Mesothelial cell of epicardium (in vitro differentiated cells): ENCODE measurements around the gene TLCD3A. TPM values are rescaled to one million over a fixed set of nuclear protein-coding genes. Genes with fewer than 3 reads are reported as not detected.

Source experiments
- DNase-seq, 2 experiments: peaks; one replicate each; pipeline ENCODE4 v3.0.0; 2021; ENCODE audit warnings: low spot score in 2 of 2; ENCODE audit not compliant: unreplicated experiment in 2 of 2
- H3K27ac Mint-ChIP-seq: 2 replicates; pipeline ENCODE4 v1.8.0; 2021; ENCODE audit warnings: mixed read lengths
- H3K27me3 Mint-ChIP-seq: 2 replicates; pipeline ENCODE4 v1.8.0; 2021; ENCODE audit warnings: low read depth, mixed read lengths
- H3K36me3 Mint-ChIP-seq: 2 replicates; pipeline ENCODE4 v1.8.0; 2021; ENCODE audit warnings: mixed read lengths
- H3K4me1 Mint-ChIP-seq: 2 replicates; pipeline ENCODE4 v1.8.0; 2021; ENCODE audit warnings: mixed read lengths
- H3K4me3 Mint-ChIP-seq: 2 replicates; pipeline ENCODE4 v1.8.0; 2021; ENCODE audit warnings: mild to moderate bottlenecking, moderate library complexity, mixed read lengths
- H3K9me3 Mint-ChIP-seq: 2 replicates; pipeline ENCODE4 v1.8.0; 2021; ENCODE audit warnings: mixed read lengths
- total RNA-seq: library from RNA; stranded (reverse); gene quantifications from 3 replicates; pipeline ENCODE4 v1.2.1, GENCODE V29; 2021
- TF ChIP-seq, protein P1 (sequence below): fragments of 200-600 bp; sonication (generic); IDR thresholded peaks from one replicate; pipeline ENCODE4 v1.5.0; 2021; ENCODE audit warnings: antibody characterized with exemption; ENCODE audit not compliant: unreplicated experiment

TLCD3A gene
- total RNA-seq, 1 donor from 2014 or later: 27.7 TPM

- Mint-ChIP-seq H3K4me1 (peaks cover 1% of the 10 kb centered on the region), H3K36me3 (peaks cover 10% of the 10 kb centered on the region), H3K4me3 (no peak overlapping the region), H3K27ac (no peak overlapping the region), H3K27me3 (no peaks in the 10 kb centered on the region), H3K9me3 (no peaks in the 10 kb centered on the region)
- no peak for DNase-seq
- TF ChIP-seq, protein P1, sequence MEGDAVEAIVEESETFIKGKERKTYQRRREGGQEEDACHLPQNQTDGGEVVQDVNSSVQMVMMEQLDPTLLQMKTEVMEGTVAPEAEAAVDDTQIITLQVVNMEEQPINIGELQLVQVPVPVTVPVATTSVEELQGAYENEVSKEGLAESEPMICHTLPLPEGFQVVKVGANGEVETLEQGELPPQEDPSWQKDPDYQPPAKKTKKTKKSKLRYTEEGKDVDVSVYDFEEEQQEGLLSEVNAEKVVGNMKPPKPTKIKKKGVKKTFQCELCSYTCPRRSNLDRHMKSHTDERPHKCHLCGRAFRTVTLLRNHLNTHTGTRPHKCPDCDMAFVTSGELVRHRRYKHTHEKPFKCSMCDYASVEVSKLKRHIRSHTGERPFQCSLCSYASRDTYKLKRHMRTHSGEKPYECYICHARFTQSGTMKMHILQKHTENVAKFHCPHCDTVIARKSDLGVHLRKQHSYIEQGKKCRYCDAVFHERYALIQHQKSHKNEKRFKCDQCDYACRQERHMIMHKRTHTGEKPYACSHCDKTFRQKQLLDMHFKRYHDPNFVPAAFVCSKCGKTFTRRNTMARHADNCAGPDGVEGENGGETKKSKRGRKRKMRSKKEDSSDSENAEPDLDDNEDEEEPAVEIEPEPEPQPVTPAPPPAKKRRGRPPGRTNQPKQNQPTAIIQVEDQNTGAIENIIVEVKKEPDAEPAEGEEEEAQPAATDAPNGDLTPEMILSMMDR: no peak
Observed at GRCh38 chr17:704111-704864, 28.1 kb upstream of the TLCD3A start.

GRCh38 chr17:705011-705410 lies 27.4 kb upstream of the TLCD3A start:
- TF ChIP-seq, protein P1: no peak
- no peaks in the 10 kb centered on the region for H3K9me3 Mint-ChIP-seq
- peaks cover 13% of the 10 kb centered on the region for H3K36me3 Mint-ChIP-seq
- H3K27ac Mint-ChIP-seq: no peak overlapping the region
- peaks cover 1% of the 10 kb centered on the region for H3K4me1 Mint-ChIP-seq
- DNase-seq: no peak
- H3K4me3 Mint-ChIP-seq: no peak overlapping the region
- H3K27me3 Mint-ChIP-seq: no peaks in the 10 kb centered on the region

DNA sequence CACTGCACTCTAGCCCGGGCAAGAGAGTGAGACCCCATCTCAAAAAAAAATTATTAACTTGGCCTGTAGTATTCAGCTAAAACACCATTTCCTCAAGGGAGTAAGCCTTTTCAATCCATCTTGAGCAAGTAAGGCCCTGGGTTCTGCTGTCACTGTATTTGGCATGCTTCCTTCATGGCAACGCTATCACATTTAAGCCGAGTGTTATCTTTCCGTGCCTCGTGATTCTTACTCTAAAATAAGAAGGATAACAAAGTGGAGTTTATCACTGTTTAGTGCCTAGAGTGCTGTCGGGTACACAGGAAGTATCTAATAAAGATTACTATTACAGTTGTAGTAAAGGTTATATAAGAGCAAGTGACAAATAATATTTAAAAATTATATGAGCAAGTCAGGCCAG lies 26.5 kb upstream of the TLCD3A start:
- Mint-ChIP-seq H3K27me3 (no peaks in the 10 kb centered on the region), H3K9me3 (no peaks in the 10 kb centered on the region)

DNA sequence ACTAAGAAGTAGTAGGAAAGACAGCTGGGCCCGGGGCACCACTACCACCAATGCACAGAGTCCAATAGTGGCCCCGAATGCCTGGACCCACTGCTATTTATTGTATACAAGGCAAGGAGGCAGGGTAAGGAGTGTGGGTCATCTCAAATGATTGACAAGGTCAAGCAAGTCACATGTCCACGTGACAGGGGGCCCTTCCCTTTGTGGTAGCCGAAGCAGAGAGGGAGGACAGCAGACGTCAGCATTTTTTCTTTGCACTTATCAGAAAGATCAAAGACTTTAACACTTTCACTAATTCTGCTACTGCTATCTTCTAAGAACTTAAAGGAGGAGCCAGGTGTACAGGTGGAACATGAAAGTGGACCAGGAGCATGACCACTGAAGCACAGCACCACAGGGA lies 24.3 kb upstream of the TLCD3A start:
- TF ChIP-seq, protein P1: no peak
- no peak overlapping the region for H3K27ac Mint-ChIP-seq
- H3K27me3 Mint-ChIP-seq: no peaks in the 10 kb centered on the region
- no peaks in the 10 kb centered on the region for H3K9me3 Mint-ChIP-seq
- no peak overlapping the region for H3K4me3 Mint-ChIP-seq
- peaks cover 1% of the 10 kb centered on the region for H3K4me1 Mint-ChIP-seq
- peaks cover 15% of the 10 kb centered on the region for H3K36me3 Mint-ChIP-seq
- DNase-seq: no peak

More for the DNA sequence above, 26.5 kb upstream of the TLCD3A start:
- H3K27ac Mint-ChIP-seq: no peak overlapping the region
- no peak overlapping the region for H3K4me3 Mint-ChIP-seq
- peaks cover 1% of the 10 kb centered on the region for H3K4me1 Mint-ChIP-seq
- no peak for DNase-seq
- peaks cover 13% of the 10 kb centered on the region for H3K36me3 Mint-ChIP-seq
- TF ChIP-seq, protein P1: no peak

- no peak overlapping the region for H3K27ac Mint-ChIP-seq
- peaks cover 8% of the 10 kb centered on the region for H3K4me1 Mint-ChIP-seq
- TF ChIP-seq, protein P1: no peak
Observed at GRCh38 chr17:718075-718474, 14.3 kb upstream of the TLCD3A start.

More at GRCh38 chr17:718075-718474, 14.3 kb upstream of the TLCD3A start:
- DNase-seq: no peak
- Mint-ChIP-seq H3K27me3 (no peaks in the 10 kb centered on the region), H3K9me3 (no peaks in the 10 kb centered on the region), H3K36me3 (no peaks in the 10 kb centered on the region), H3K4me3 (no peak overlapping the region)
